ENCODE results near the gene CD46.
A peak's percentile ranks its signal among the peaks of the same experiment; 100 is the strongest.

Gene CD46

DNA sequence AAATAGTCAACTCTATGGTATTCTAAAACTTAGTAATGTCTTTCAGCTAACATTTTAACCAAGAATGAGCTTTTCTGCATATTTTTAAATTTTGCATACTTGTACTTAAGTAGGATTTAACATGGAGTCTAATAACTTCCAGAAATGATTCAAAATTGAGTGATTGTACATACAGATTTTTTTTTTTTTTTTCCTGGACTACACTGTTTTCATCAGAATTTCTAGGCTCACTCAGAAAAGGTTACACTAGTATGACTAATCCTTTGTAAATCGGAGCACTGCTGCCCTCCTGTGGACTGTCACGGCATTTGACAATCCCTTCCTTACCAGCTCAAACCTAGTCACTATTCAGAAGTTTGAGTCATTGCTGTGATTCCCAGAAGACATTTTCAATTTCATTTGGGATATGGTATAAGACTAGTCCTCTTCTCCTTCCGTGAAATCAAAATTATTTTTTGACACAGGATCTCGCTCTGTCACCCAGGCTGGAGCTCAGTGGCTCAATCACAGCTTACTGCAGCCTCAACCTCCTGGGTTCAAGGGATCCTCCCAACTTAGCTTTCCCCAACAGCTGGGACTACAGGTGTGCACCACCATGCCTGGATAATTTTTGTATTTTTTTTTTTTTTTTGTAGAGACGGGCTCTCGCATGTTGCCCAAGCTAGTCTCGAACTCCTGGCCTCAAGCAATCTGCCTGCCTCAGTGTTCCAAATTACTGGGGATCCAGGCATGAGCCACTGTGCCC lies 45.5 kb downstream of the CD46 start:
- DNase-seq (ENCODE audit: low read depth), result peak; percentile 72

DNA sequence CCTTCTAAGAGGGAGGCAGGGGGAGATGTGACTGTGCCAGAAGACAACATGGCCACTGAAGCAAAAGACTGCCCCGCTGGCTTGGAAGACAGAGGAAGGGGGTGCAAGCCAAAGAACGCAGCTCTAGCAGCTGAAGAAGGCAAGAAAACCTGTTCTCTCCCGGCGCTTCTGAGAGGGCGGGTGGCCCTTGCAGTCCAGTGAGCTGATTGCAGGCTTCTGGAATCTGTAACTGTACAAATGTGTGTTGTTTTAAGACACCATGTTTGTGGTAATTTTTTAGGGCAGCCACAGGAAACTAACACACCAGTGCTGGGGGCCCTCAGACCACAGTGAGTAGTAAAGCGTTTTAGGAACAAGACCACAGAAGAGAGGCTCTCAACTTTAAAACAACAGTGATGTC lies 47.0 kb downstream of the CD46 start:
- no peak for DNase-seq (ENCODE audit: low read depth)

DNA sequence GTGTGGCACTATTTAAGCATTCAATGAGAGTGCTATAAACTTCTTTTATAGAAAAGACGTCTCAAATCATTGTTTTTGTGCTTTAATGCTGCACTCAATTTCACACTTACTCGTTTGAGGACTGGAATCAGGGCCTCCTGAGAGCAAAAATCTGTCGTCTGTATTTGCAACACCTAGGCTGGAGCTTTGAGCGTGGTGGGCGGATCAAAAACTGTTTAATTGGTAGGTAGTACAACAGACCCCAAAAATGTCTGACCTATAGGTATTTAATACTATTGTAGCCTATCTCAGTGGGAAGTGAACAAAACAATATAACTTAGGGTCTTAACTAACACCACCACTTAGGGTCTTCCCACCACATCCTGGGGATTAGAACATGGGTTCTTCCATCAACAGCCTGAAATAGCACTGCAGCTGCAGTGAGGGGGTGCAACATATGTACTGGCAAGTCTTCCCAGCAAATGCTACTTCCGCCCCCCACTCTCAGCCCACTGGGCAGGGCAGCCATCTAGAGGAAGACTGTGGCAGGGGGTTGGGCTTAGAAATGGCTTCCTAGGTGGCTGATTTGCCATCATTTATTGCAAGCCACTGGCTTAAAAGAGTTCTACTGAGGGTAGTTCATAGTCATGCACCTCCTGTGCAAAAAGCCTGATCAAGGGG lies 48.3 kb downstream of the CD46 start:
- no peak for DNase-seq (ENCODE audit: low read depth)

DNA sequence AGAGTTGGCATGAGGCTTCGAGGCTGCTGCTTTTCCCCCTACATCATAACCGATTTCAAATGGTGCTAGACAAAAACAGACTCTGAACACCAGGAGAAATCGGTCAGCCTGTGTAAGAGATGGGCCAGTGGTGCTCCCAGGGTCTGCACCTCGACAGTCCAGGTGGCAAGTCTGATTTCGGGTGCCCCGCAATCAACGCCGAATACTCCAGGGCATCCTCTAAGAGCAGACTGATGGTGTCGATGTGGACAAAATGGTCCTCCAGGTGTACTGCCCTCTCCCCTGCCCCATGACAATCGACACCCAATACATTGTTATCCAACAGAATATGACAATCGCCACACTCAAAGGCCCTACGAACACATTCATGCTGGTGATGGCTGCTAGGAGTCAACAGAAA lies 50.0 kb downstream of the CD46 start:
- no peak for DNase-seq (ENCODE audit: low read depth)

DNA sequence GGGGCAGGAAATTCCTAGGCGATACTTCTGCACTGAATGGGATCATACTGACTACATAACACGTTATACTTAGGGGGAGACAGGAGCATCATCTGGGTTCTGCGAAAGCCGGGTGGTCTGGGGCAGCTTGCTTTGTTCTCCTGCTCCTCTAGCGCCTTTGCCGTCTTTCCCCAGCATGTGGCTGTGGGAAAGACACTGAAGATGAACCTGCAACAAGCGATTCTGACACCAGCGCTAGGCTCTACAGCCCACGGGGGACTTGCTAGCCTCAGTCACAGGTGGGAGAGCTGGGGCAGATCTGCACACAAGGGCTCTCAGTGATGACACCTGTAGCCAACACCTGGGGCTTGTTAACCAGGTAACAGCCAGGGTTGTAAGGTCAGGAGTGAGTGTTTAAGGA lies 51.8 kb downstream of the CD46 start:
- no peak for DNase-seq (ENCODE audit: low read depth)

DNA sequence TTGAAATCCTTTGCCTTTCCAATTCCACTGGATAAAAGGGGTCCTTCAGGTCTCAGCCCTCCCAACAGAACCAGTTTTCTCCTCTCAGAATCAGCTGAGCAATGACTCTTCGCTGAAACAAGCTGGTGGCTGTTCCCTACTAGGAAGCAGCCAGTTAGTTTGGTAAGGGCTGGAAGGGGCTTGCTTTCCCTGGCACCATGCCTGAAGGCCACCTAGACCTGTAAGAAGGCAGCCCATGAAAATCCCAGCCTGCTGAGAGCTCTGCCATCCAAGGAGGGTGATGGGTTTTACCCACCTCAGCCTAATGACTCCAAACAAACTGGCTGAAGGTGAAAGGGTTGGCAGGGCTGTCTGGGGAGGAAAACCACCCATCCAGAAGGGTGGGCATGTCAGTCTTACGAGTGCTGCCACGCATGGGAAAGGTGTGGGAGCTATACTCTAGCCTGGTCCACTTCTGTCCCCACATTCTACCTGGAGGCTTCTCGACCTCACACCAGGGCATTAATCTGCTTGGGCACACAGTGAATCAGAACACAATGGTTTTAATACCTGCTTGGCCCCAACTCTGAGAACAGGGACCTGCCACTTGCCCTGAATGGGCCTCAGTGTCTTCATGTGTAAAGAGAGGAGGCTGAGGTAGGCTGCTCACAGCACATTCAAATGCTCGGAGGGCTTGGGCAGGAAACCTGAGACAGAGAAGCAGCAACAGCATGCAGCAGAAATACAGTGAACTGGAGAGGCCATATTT lies 53.0 kb downstream of the CD46 start:
- no peak for DNase-seq (ENCODE audit: low read depth)

DNA sequence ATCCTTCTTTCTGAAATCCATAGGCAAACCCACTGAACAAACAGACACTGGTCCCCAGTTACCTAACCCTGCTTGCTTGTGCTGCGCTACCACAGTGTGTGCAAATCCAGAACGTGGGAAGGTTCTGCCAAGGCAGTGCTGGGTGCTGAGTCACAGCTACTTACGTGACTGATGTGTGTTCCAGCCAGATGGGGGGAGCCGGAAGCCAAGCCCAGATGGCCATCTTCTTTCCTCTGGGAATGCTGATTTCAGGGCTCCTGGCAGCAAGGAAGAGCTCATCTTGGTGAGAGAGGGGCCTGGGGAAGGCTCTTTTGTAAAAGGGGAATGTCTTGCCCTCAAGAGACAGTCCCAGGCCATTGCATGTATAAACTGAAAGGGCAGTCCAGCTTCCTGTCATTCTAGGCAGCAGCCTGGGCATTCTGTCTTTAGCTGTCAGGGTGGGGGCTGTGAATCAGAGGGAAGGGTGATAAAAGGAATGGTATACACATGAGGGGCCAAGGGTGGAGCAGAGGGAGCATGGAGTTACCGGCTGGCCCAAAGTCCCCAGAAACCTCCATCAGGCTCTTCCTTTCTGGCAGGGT lies 54.1 kb downstream of the CD46 start:
- no peak for DNase-seq (ENCODE audit: low read depth)

DNA sequence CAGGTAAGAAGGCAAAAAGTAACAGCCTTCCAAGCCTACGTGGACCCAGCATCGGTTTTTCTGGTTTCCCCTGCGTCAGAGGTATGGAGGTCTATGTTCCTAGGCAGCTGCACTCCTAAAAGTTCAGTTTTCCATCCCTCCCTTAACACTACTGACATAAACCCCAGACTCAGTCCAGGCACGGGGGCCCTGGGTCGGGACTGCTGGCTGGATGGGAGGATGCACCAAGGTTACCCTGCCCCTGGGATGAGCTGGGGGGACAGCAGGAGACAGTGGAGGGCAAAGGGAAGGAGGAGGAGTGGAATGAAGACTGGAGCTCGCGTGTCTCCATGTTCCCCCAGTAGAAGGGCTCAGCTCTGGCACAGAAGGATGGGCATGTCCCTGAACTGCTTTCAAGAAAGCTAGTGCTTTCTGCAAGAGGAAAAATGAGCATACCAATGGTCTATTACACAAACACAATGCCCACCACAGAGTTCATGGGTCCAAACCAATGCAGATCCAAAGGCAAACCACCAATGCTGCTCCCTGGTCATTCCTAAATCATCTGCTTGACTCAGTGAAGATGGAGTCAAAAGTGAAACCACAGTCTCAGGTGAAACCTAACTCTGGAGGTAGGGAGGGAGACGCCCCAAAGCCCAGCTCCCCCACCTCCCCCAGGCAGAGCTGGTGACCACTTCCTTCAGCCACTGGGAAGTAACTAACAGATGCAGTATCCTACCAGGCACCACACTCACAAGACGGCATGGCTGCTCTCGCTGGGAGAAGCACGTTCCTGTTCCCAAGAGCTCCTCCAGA lies 54.9 kb downstream of the CD46 start:
- DNase-seq (ENCODE audit: low read depth), result no peak

DNA sequence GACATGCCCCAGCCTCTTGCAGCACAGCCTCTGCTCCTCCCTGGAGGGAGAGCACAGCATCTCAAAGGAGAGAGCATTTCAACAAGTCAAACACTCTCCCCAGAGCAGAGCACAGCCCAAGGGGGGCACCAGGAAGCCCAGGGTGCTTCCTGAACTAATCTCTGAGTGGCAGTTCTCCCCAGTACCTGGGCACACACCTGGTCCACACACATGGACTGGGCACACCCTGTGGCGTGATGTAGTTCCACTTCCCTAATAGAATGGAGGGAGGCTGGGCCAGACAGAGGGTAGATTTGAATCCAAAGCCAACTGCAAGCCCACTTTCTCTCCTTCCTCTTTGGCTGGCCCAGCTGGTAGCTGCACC lies 55.5 kb downstream of the CD46 start:
- DNase-seq (ENCODE audit: low read depth), result no peak

DNA sequence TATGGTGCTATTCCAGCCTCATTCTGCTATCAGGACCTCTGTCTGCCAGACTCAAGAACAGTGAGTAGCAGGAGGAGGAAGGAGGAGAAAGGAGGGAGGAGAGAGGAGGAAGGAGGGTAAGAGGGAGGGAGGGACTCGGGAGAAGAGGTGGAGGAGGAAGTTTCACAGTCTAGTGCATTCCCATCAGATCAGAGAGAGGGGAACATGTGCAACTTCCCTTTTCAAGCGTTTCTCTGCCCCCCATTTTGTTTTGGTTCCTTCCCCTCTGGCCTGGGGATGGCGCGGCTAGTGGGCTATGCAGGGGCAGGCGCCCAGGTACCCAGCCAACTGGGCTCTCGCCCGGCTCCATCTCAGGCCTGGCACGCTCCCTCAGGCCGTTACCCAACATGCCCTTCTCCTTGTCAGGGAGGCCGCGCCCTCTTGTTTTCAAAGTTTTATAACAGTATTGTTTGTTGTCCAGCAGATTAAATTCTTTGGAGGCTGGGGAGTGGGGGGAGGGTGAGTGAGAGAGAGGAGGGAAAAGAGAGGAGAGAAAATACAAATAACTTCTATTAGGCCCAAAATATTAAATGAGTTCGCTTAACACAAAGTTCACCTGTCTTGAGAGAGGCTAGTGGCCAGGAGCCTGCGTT lies 56.0 kb downstream of the CD46 start:
- no peak for DNase-seq (ENCODE audit: low read depth)

DNA sequence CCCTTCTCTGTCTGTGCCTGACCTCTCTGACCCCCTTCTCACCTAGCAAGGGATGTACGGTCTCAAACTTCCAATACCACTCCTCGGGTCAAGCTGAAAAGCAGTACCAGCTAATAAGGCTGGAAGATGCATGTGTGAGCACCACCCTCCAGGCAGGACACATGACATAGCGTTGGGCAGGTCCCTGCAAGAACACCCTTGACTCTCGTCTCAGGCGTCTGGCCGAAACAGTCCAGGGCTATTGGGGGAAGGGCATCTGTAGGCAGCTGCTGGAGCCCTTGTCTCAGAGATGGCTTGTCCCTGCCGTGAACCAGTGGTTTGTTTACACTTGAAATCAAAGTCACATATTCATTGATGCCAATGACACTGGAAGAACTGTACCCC lies 56.5 kb downstream of the CD46 start:
- no peak for DNase-seq (ENCODE audit: low read depth)

DNA sequence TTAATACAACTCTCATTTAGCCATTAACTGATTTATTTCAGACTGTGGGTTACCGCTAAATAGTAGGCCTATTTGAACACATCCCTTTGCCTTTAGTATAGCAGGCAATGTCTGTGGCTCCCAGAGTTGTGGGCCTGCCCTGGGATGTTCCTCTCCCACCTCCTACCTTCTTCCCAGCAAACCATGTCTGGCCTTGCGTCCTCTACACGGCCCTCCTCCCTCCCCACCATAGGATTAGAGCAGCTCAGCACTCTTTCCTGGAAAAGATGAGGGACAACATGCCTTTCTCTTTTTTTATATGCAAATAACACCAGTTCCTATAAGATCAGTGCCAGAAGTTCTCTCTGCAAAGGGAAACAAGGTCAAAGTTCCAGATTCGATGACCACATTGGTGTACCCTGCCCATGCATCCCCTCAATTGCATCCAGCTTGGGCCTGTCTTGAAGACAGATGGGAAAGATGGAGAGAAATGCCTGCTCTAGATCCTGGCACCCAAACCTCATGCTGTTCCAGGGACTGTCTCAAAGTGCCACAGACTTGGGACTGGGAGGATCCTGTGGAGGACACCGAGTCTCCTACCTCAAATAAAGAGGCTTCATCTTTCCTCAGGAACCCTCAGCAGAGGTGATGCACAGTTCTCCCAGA lies 57.2 kb downstream of the CD46 start:
- no peak for DNase-seq (ENCODE audit: low read depth)

DNA sequence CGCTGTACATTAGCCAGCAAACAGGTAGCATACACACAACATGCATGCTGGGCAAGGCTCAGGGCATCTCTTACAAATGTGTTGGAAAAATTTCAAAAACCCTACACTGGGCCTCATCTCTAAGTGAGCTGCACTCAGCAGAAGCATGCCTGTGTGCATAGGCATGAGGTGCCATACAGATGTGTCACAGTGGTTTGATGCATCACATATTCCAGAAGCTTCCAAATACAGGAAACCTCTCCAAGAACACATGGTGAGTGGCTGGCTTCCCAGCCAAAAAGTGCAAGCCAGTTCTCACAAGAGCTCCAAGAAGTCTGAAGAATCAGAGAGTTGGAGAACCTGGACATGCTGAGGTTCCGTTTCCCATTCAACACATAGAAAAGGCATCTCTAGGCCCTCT lies 58.3 kb downstream of the CD46 start:
- DNase-seq (ENCODE audit: low read depth), result no peak

DNA sequence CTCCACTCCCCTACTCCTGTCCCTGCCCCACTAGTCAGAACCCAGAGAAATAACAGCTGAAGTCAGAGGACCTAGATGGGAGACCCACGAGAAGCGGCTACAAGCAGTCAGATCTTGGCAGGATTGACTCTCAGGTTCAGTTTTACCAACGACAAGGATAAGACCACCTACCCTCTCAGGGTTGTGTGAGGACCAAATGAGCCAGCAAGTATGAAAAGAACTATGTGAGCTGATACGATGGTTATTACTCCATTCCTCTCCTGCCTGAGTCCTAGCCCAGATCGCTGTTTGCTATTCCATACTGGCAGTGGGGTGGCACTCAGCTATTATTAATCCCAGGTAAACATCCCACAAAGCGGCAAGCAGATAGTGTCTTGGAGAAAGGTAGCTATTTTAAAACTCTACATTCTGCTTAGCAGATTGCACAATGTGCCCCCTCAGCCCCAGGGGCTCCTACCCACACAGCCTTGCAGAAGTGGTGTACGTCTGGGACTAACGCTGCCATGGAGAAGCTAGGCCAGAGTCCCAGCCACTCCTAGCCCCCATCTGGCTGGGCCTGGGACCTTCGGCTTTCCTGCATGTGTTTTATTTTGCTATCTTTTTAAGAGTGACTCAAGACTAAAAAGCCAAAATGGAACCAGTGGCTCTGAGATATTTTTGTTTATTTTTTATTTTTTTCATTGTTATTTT lies 58.9 kb downstream of the CD46 start:
- DNase-seq (ENCODE audit: low read depth), result no peak

DNA sequence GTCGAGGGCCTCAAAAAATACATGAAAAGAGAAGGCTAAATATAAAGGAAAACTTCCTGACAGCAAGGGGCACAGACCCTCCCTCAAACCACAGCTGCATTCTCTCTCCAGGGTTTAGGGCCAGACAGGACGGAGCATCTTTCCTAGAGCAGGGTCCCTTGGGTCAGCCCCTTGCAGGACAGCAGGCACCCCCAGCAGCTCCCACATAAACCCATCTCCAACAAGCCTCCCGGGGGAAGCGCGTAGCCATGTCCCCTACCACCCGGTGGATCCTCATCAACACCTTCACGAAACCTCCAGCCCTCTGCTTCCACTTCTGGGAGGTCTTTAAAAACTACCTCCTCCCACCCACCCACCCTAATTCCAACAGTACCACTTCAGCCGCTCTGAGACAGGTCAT lies 59.5 kb downstream of the CD46 start:
- DNase-seq (ENCODE audit: low read depth), result no peak

DNA sequence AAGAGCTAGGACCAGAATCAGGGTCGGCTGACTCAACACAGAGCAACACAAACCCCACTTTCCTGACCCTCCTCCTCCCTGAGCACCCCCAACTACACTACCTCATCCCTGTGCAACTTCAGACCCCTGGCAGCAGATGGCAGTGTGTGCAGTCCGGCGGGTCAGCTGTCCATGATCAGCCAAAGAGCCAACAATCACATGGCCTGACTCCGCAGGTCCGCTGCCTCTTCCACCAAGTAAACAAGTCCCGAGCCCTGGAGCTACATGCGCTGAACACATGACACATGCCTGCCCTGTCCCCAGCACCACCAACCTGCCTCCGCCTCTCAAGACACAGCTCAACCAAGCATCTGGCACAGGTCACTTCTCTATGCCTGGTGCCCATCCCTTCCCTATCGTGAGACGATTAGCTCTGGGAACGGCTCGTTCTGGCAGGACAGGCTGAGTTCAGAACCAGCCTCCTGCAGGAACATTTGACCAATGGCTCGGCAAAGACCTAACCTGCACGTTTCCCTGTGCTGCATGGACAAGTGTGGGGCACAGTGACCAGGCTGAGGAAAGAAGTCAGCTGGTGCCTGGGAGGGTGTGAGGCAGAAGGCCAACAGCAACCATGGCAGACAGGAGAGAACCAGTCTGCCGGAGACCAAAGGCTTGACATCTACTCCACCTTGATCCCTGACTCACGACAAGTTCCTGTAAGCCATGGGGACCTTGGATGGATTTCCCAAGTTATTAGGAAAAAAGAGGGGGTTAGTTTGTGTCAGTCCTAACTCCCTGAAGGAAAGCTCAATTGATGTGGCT lies 60.3 kb downstream of the CD46 start:
- no peak for DNase-seq (ENCODE audit: low read depth)

DNA sequence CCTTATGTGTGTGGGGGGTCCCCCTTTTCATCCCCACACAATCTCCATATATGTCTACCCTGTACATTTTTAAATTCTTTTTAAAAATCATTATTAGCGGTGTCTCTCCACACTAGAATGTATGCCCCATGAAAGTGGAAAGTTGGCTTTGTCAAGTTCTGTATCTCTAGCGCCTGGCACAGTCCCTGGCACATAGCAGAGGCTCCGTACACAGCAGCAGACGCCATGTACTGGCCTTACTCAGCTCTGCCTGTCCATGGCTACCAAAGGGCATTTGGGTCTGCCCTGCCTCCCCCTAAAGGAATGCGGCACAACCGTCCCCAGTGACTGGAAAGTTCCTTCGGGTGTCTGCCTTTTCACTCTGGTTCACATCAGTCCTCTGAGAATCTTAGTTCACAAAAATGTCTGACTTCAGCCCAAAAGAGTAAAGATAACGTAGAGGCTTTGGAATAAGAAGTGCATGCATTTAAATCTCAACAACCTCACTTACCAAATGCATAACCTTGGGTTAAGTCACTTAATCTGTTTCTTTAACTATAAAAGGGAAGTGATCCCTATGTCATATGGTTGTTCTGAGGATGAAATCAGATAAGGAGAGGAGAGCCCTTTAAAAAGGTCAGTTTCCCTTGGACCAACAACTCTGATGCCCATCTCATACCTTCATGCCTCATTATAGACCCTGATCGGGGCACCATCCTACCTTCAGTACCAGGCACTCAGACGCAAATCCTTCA lies 61.1 kb downstream of the CD46 start:
- no peak for DNase-seq (ENCODE audit: low read depth)

DNA sequence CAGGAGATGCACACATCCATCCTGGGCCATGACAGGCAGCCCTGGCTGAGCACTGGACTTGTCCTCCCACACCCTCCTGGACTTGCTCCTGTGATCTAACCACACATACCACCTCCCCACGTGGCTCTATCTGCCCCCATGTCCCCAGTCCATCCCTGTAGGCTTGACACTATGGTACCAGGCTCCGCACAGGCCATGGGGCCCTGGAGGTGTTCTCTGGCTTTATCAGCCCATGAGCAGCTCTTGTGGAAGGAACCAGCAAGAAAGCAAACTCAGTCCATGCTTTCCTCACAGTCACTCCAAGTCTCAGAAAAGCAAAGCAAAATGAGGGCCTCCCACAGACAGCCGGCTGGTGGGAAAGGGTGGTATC lies 61.6 kb downstream of the CD46 start:
- no peak for DNase-seq (ENCODE audit: low read depth)

DNA sequence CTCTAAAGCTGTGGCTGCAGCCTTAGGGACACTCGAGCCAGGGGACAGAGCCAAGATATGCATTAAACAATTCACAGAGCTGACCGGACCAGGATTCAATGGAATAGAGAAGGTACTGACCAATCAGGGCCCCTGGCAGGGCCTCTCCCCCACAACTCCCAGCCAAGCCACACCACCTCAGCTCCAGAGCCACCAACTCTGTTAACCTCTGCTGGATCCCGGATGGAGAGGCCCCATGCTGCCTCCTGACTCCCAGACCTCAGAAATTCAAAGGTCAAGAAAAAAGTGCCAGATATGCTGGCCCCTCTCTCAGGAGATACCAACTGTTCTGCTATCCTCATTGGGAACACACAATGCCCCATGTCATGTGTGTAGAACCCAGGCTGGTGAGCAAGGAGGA lies 62.1 kb downstream of the CD46 start:
- DNase-seq (ENCODE audit: low read depth), result no peak
